ENCODE data around the gene CFAP299.
"Not testable (repeated sequence)": the region's sequence is repeated elsewhere in the genome, so short reads cannot be mapped to it uniquely, and the experiment has no call there.

CFAP299 gene

GRCh38 chr4:80313627-80314026, 21.9 kb upstream of the CFAP299 start:
- H3K4me1 Mint-ChIP-seq, result peaks cover 2% of the 10 kb centered on the region

DNA sequence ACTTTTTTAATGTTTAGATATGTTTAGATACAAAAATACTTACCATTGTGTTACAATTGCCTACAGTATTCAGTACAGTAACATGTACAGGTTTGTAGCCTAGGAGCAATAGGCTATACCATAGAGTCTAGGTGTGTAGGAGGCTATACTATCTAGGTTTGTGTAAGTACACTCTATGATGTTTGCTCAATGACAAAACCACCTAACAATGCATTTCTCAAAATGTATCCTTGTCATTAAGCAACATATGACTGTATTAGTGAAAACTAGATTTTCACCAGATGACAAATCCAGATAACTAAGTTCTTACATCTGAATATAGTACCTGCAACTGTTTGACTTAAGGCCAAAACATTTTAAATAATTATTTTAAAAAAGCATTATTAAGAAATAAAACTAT, 19.7 kb upstream of the CFAP299 start:
- H3K4me1 Mint-ChIP-seq; H3K36me3 Mint-ChIP-seq (ENCODE audit: low read depth); H3K4me3 Mint-ChIP-seq; H3K9me3 Mint-ChIP-seq; H3K27ac Mint-ChIP-seq: not testable (repeated sequence)
- H3K27me3 Mint-ChIP-seq (ENCODE audit: low read depth), result peaks cover 47% of the 10 kb centered on the region

More at GRCh38 chr4:80313627-80314026, 21.9 kb upstream of the CFAP299 start:
- H3K9me3 Mint-ChIP-seq, result no peaks in the 10 kb centered on the region
- TF ChIP-seq CTCF (IDR thresholded peaks at IDR 0.05; ENCODE audit: unreplicated experiment in 3 of 3), result no peak
- no peak overlapping the region for H3K27ac Mint-ChIP-seq
- no peaks in the 10 kb centered on the region for H3K36me3 Mint-ChIP-seq (ENCODE audit: low read depth)
- peaks cover 44% of the 10 kb centered on the region for H3K27me3 Mint-ChIP-seq (ENCODE audit: low read depth)
- no peak overlapping the region for H3K4me3 Mint-ChIP-seq

DNA sequence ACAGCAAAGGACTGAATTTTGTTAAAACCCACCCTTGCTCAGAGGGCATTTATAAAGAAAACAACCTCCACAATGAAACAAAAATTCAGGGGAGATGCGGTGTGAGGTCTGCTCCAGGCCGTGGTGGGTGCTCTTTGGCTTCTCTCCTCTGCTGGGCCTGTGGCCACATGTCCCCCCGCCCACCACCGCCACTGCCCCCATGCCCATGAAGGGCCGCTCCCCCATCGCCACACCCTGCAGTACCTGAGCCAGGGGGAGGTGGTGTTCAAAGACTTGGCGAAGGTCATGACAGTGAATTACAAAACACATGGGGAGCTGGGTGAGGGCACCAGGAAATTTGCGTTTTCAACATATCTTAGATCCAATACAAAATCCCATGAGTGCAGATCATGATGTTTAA, 14.2 kb upstream of the CFAP299 start:
- Mint-ChIP-seq H3K4me3 (no peak overlapping the region), H3K9me3 (no peaks in the 10 kb centered on the region), H3K27ac (no peak overlapping the region), H3K27me3 (ENCODE audit: low read depth) (peaks cover 37% of the 10 kb centered on the region), H3K4me1 (peaks cover 4% of the 10 kb centered on the region), H3K36me3 (ENCODE audit: low read depth) (no peaks in the 10 kb centered on the region)
- no peak for TF ChIP-seq CTCF (IDR thresholded peaks at IDR 0.05; ENCODE audit: unreplicated experiment in 3 of 3)

GRCh38 chr4:80321776-80322175, 13.8 kb upstream of the CFAP299 start:
- Mint-ChIP-seq H3K4me1 (peaks cover 4% of the 10 kb centered on the region), H3K27me3 (ENCODE audit: low read depth) (peaks cover 37% of the 10 kb centered on the region), H3K36me3 (ENCODE audit: low read depth) (no peaks in the 10 kb centered on the region), H3K9me3 (no peaks in the 10 kb centered on the region), H3K4me3 (no peak overlapping the region), H3K27ac (no peak overlapping the region)
- TF ChIP-seq CTCF (IDR thresholded peaks at IDR 0.05; ENCODE audit: unreplicated experiment in 3 of 3), result no peak

GRCh38 chr4:80322716-80323115, 12.8 kb upstream of the CFAP299 start:
- Mint-ChIP-seq H3K27me3 (ENCODE audit: low read depth) (peaks cover 29% of the 10 kb centered on the region), H3K4me3 (no peak overlapping the region), H3K4me1 (peaks cover 4% of the 10 kb centered on the region), H3K9me3 (no peaks in the 10 kb centered on the region), H3K36me3 (ENCODE audit: low read depth) (no peaks in the 10 kb centered on the region), H3K27ac (no peak overlapping the region)
- TF ChIP-seq CTCF (IDR thresholded peaks at IDR 0.05; ENCODE audit: unreplicated experiment in 3 of 3), result peak in 2 of 3 experiments; percentile 12

DNA sequence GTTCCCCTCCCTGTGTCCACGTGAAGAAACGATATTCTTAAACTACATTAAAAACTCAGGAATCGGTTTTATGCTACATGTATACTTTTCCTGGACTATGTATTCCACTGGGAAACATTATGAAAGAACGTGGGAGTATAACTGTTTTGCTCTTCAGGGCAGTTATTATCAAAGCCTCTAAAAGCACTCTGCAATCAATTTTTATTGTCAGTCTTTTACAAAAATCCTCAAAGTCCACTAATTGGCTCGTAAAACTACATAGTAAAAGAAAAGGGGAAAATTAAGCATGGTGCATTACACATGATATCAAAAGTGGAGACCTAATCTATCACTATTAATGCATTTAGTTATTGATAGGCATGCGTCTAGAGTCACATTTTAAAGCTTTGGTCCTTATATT, 11.4 kb upstream of the CFAP299 start:
- no peak for TF ChIP-seq CTCF (IDR thresholded peaks at IDR 0.05; ENCODE audit: unreplicated experiment in 3 of 3)

More for the DNA sequence above, 11.4 kb upstream of the CFAP299 start:
- Mint-ChIP-seq H3K4me3 (no peak overlapping the region), H3K9me3 (no peaks in the 10 kb centered on the region), H3K27ac (no peak overlapping the region), H3K4me1 (no peaks in the 10 kb centered on the region), H3K27me3 (ENCODE audit: low read depth) (peaks cover 18% of the 10 kb centered on the region), H3K36me3 (ENCODE audit: low read depth) (no peaks in the 10 kb centered on the region)

Data from nephron (organoid).